Measurements from ENCODE around the gene RNU11. TPM values are rescaled to one million over a fixed set of nuclear protein-coding genes. Genes with fewer than 3 reads are reported as not detected.

The RNU11 gene
- total RNA-seq, 2 donors from 2014 or later = not detected

GRCh38 chr1:28675924-28676257 lies 27.5 kb downstream of the RNU11 start:
- H3K36me3 Mint-ChIP-seq (ENCODE audit: low read depth) = peaks cover 19% of the 10 kb centered on the region
- DNase-seq = no peak
- H3K9me3 Mint-ChIP-seq = no peaks in the 10 kb centered on the region
- TF ChIP-seq CTCF (conservative IDR thresholded peaks at IDR 0.05) = no peak
- no peak overlapping the region for H3K4me3 Mint-ChIP-seq
- H3K9ac ChIP-seq (ENCODE audit: extremely low read depth, low read length, poor library complexity, severe bottlenecking) = no peak overlapping the region
- no peaks in the 10 kb centered on the region for H3K9me3 ChIP-seq (ENCODE audit: control insufficient read depth, low read length)
- H3K4me1 ChIP-seq (ENCODE audit: control insufficient read depth, insufficient read depth, low read length) = no peaks in the 10 kb centered on the region
- peaks cover 4% of the 10 kb centered on the region for H3K36me3 ChIP-seq (ENCODE audit: control insufficient read depth, insufficient read depth, low read length)
- no peaks in the 10 kb centered on the region for H3K27me3 ChIP-seq (ENCODE audit: control insufficient read depth, insufficient read depth, low read length, poor library complexity, severe bottlenecking)
- H3K4me1 Mint-ChIP-seq = peaks cover 6% of the 10 kb centered on the region
- H3K27me3 Mint-ChIP-seq (ENCODE audit: insufficient read depth) = no peaks in the 10 kb centered on the region
- H3K27ac ChIP-seq (ENCODE audit: low read depth, low read length) = no peak overlapping the region
- no peak overlapping the region for H3K4me3 ChIP-seq (ENCODE audit: low read length)
- no peak overlapping the region for H3K27ac Mint-ChIP-seq

GRCh38 chr1:28680151-28680550 lies 31.8 kb downstream of the RNU11 start:
- no peak for TF ChIP-seq CTCF (conservative IDR thresholded peaks at IDR 0.05)
- Histone ChIP-seq H3K27me3 (ENCODE audit: control insufficient read depth, insufficient read depth, low read length, poor library complexity, severe bottlenecking) (no peaks in the 10 kb centered on the region), H3K4me3 (ENCODE audit: low read length) (no peak overlapping the region), H3K4me1 (ENCODE audit: control insufficient read depth, insufficient read depth, low read length) (no peaks in the 10 kb centered on the region), H3K9me3 (ENCODE audit: control insufficient read depth, low read length) (no peaks in the 10 kb centered on the region), H3K36me3 (ENCODE audit: control insufficient read depth, insufficient read depth, low read length) (peaks cover 21% of the 10 kb centered on the region), H3K27ac (ENCODE audit: low read depth, low read length) (no peak overlapping the region), H3K9ac (ENCODE audit: extremely low read depth, low read length, poor library complexity, severe bottlenecking) (no peak overlapping the region)
- Mint-ChIP-seq H3K27ac (no peak overlapping the region), H3K9me3 (no peaks in the 10 kb centered on the region), H3K4me1 (peaks cover 24% of the 10 kb centered on the region), H3K27me3 (ENCODE audit: insufficient read depth) (no peaks in the 10 kb centered on the region), H3K36me3 (ENCODE audit: low read depth) (peaks cover 33% of the 10 kb centered on the region), H3K4me3 (no peak overlapping the region)
- 93 to 96% methylated on average over 3 to 4 of the region's 4 CpGs for WGBS, 2 experiments (ENCODE audit: insufficient coverage in 1 of 2, insufficient read length in 1 of 2)
- no peak for DNase-seq

- no peak for TF ChIP-seq CTCF (conservative IDR thresholded peaks at IDR 0.05)
- Histone ChIP-seq H3K36me3 (ENCODE audit: control insufficient read depth, insufficient read depth, low read length) (peaks cover 23% of the 10 kb centered on the region), H3K9me3 (ENCODE audit: control insufficient read depth, low read length) (no peaks in the 10 kb centered on the region), H3K4me1 (ENCODE audit: control insufficient read depth, insufficient read depth, low read length) (no peaks in the 10 kb centered on the region), H3K9ac (ENCODE audit: extremely low read depth, low read length, poor library complexity, severe bottlenecking) (no peak overlapping the region), H3K27ac (ENCODE audit: low read depth, low read length) (no peak overlapping the region), H3K4me3 (ENCODE audit: low read length) (no peak overlapping the region), H3K27me3 (ENCODE audit: control insufficient read depth, insufficient read depth, low read length, poor library complexity, severe bottlenecking) (no peaks in the 10 kb centered on the region)
- Mint-ChIP-seq H3K9me3 (no peaks in the 10 kb centered on the region), H3K27ac (no peak overlapping the region), H3K36me3 (ENCODE audit: low read depth) (peaks cover 44% of the 10 kb centered on the region), H3K27me3 (ENCODE audit: insufficient read depth) (no peaks in the 10 kb centered on the region), H3K4me1 (peaks cover 28% of the 10 kb centered on the region), H3K4me3 (no peak overlapping the region)
- DNase-seq = no peak
- 84 to 87% methylated on average over 4 to 6 of the region's 6 CpGs for WGBS, 2 experiments (ENCODE audit: insufficient coverage in 1 of 2, insufficient read length in 1 of 2)
Measured at GRCh38 chr1:28682840-28683239, 34.4 kb downstream of the RNU11 start.

All from endodermal cell (in vitro differentiated cells).